ENCODE measurements around the gene RPS6KC1.

DNA sequence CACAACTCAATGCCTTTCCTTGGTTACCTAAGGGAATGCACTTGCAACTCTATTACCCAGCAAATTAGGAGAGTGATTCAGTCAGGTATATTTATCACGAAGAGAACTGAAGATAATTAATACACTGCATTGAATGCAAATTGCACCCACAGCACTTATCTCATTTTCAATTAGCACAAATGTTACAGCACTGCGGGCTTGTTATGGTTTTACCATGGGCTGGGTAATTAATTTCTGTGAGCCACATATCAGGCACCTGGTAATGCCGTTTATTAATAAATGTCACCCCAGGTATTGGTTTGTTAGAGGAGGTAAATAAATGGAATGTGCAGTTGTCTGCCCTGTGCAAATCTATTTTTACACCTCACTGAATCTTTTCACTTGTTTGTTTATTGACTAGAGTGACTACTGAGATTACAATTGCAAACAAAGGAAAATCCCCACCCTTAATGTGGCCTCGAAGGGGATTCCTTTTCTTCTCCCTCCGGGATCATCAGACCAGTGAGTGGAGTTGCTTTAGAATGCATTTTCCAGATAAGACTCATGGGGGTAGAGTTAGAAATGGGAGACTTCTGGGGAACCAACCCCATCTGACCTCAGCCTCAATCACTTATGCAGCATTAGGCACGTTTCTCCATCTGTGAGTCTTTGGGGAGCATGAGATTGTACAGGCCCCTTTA lies 269.3 kb downstream of the RPS6KC1 start:
- TF ChIP-seq, protein P1, sequence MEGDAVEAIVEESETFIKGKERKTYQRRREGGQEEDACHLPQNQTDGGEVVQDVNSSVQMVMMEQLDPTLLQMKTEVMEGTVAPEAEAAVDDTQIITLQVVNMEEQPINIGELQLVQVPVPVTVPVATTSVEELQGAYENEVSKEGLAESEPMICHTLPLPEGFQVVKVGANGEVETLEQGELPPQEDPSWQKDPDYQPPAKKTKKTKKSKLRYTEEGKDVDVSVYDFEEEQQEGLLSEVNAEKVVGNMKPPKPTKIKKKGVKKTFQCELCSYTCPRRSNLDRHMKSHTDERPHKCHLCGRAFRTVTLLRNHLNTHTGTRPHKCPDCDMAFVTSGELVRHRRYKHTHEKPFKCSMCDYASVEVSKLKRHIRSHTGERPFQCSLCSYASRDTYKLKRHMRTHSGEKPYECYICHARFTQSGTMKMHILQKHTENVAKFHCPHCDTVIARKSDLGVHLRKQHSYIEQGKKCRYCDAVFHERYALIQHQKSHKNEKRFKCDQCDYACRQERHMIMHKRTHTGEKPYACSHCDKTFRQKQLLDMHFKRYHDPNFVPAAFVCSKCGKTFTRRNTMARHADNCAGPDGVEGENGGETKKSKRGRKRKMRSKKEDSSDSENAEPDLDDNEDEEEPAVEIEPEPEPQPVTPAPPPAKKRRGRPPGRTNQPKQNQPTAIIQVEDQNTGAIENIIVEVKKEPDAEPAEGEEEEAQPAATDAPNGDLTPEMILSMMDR (IDR thresholded peaks at IDR 0.05; ENCODE audit: extremely low read depth in 1 of 2, insufficient read depth in 1 of 2, low read depth in 1 of 2, low read length in 2 of 2), result no peak
- TF ChIP-seq MYC (IDR thresholded peaks at IDR 0.05; ENCODE audit: low read depth, low read length) (no peak), GATA2 (IDR thresholded peaks at IDR 0.05; ENCODE audit: insufficient read depth, insufficient read length, low read depth, low read length) (no peak), POLR2A (IDR thresholded peaks at IDR 0.05; ENCODE audit: low read depth, low read length) (no peak), EZH2 (IDR thresholded peaks at IDR 0.05; ENCODE audit: borderline replicate concordance, low read depth, low read length, severe bottlenecking) (no peak), POLR2AphosphoS5 (IDR thresholded peaks at IDR 0.05; ENCODE audit: insufficient read depth, low read depth, low read length) (no peak), FOS (IDR thresholded peaks at IDR 0.05; ENCODE audit: borderline replicate concordance, insufficient read depth, low read length) (no peak), JUN (IDR thresholded peaks at IDR 0.05; ENCODE audit: borderline replicate concordance, insufficient read depth, insufficient read length, low read depth) (no peak)

All from endothelial cell of umbilical vein (primary cell).